ENCODE measurements around the gene BTBD10. TPM values are rescaled to one million over a fixed set of nuclear protein-coding genes. Genes with fewer than 3 reads are reported as not detected.

Gene BTBD10
- polyA plus RNA-seq, 4 donors: 28.7 to 38.0 (median 33.8) TPM

GRCh38 chr11:13341026-13341425 is 122.0 kb downstream of the BTBD10 start:
- DNase-seq (ENCODE audit: low read depth in 4 of 4, low spot score in 3 of 4): no peak

GRCh38 chr11:13339195-13340153 is 123.5 kb downstream of the BTBD10 start:
- DNase-seq (ENCODE audit: low read depth in 4 of 4, low spot score in 3 of 4): no peak

- no peak for DNase-seq (ENCODE audit: low read depth in 4 of 4, low spot score in 3 of 4)
Observed at GRCh38 chr11:13338427-13339069, 124.5 kb downstream of the BTBD10 start.

- no peak for DNase-seq (ENCODE audit: low read depth in 4 of 4, low spot score in 3 of 4)
Observed at GRCh38 chr11:13338019-13338426, 125.0 kb downstream of the BTBD10 start.

Other genes starting within 250 kb of the BTBD10 start
- 10 to 100 TPM; 10.6 to 13.7 (median 11.5) TPM for gene BMAL1, start 185.4 kb downstream of the BTBD10 start, polyA plus RNA-seq (ENCODE audit: insufficient read length in 4 of 4)
- gene PTH, start 32.8 kb upstream of the BTBD10 start, polyA plus RNA-seq (ENCODE audit: insufficient read length in 4 of 4): not detected
- gene FAR1, start 205.4 kb upstream of the BTBD10 start, polyA plus RNA-seq (ENCODE audit: insufficient read length in 4 of 4): 10 to 100 TPM; 67.2 to 85.0 (median 72.7) TPM

All from left renal pelvis (tissue), 4 donors.